ENCODE results near the gene FBXW11.
"Not testable (repeated sequence)": the region's sequence is repeated elsewhere in the genome, so short reads cannot be mapped to it uniquely, and the experiment has no call there.

FBXW11 gene

GRCh38 chr5:171924493-171925122, 81.8 kb downstream of the FBXW11 start:
- no peak for DNase-seq (ENCODE audit: extremely low read depth, low read depth)
- TF ChIP-seq CTCF (IDR thresholded peaks at IDR 0.05; ENCODE audit: low read depth, low read length) = no peak

DNA sequence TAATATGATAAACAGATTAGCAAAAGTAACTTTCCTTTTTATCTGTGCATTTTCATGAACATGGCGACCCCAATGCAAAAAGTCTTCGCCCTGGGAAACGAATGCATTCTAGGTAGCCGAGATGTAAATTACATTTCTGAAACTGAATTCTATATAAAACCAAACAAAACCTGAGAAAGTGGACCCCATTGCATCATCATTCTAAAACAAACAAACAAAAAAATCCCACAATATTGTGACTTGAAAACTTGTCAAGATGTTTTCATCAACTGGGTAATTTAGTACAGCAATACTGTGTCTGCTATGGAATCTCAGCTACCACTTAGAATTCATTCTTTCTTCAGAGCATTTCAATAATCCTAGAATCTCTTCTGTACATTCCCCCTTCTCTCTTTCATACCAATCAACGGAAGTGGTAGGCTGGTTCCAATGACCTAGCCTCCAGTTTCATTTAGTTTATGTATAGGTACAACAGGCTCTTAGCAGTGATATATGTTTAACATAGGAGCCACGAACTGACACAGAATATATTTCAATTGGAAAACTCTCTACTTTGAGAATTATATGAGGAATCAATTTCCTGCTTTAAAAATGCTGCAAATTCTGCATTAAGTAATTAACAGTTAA, 85.6 kb downstream of the FBXW11 start:
- no peak for DNase-seq (ENCODE audit: extremely low read depth, low read depth)
- TF ChIP-seq CTCF (IDR thresholded peaks at IDR 0.05; ENCODE audit: low read depth, low read length) = no peak

DNA sequence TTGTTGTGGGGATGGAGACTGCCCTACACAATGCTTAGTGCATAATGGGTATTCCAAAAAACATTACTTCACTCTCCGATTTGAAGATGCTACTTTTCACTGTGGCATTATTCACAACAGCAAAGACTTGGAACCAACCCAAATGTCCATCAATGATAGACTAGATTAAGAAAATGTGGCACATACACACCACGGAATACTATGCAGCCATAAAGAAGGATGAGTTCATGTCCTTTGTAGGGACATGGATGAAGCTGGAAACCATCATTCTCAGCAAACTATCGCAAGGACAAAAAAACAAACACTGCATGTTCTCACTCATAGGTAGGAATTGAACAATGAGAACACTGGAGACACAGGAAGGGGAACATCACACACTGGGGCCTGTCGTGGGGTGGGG, 90.7 kb downstream of the FBXW11 start:
- not testable (repeated sequence) for DNase-seq (ENCODE audit: extremely low read depth, low read depth)

DNA sequence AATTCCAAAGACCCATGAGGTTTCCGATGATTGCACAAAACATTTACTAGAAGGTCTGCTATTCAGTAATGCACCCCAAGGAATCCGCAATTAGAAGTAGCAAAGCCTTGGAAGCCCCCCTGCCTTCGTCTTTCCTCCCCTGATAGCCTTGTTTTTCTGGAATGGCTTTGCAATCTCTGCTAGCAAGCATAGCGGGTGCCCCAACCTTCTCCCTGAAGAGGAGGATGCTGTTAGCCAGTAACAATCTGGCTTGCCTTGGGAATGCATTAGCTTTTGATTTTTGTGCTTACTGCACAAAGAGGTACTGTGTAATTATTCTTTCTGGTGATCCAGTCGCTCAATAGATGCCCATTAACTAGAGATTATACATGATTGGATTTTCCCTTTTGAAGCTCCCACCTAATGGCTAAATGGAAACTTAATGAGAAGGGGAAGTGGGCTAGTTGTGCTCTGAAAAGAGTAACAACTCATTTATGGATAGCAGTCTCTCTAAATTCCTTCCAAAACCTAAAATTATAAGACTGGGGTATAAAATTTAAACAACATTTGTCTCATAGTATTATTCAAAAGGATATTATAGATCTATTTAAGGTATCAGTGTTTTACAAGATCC, 91.6 kb downstream of the FBXW11 start:
- TF ChIP-seq CTCF (IDR thresholded peaks at IDR 0.05; ENCODE audit: low read depth, low read length) = no peak
- DNase-seq (ENCODE audit: extremely low read depth, low read depth) = no peak

DNA sequence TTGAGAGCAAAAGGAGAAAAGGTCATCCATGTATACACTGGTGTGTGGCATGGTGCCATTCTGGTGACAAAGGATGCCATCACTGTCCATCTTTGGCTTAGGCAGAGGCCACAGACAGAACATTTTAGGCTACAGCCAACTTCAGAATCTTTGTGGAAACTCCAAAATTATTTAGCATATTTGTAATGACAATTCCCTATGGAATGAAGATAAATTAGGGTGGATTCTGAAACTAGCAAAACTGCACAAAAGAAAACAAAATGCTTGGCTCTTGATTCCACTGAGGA, 92.5 kb downstream of the FBXW11 start:
- no peak for TF ChIP-seq CTCF (IDR thresholded peaks at IDR 0.05; ENCODE audit: low read depth, low read length)

GRCh38 chr5:171911152-171911551, 95.3 kb downstream of the FBXW11 start:
- DNase-seq (ENCODE audit: extremely low read depth, low read depth) = no peak

More for the DNA sequence above, 92.5 kb downstream of the FBXW11 start:
- no peak for DNase-seq (ENCODE audit: extremely low read depth, low read depth)

DNA sequence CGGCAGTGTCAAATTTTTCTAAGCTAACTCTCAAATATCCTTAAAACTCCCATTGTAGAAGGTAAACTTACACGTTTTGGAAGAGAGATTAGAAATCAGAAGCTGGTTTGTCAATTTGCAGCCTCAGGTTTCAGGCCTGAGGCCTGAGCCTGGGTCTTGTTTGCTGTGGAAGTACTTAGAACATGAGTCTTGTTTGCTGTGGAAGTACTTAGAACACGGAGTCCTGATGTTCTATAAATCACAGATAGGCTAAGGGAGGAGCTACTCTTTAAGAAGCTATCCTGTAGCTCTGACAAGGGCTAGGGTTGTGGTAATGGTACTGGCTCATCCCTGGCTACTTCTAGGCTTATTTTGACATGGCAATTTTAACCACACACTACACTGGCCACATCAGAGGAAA, 97.8 kb downstream of the FBXW11 start:
- no peak for DNase-seq (ENCODE audit: extremely low read depth, low read depth)
- no peak for TF ChIP-seq CTCF (IDR thresholded peaks at IDR 0.05; ENCODE audit: low read depth, low read length)

More at GRCh38 chr5:171911152-171911551, 95.3 kb downstream of the FBXW11 start:
- no peak for TF ChIP-seq CTCF (IDR thresholded peaks at IDR 0.05; ENCODE audit: low read depth, low read length)
